Heart left ventricle (tissue), 16 donors: ENCODE data around the gene CTNNA1. TPM values are rescaled to one million over a fixed set of nuclear protein-coding genes. Genes with fewer than 3 reads are reported as not detected.

ENCODE experiments used
- ATAC-seq, 4 donors: fragments of 200-7000 bp; cut with Tn5 transposase; one replicate each; pipeline ENCODE4 v1.9.1; 2020 to 2022; ENCODE audit warnings: moderate library complexity in 4 of 4, mild to moderate bottlenecking in 3 of 4, moderate number of reproducible peaks in 1 of 4
- DNase-seq, 5 donors: peaks; one replicate each; pipeline ENCODE4 v3.0.0-alpha.2; 2020
- H3K27ac ChIP-seq, 12 donors: fragments of 200-600 bp; sonication (generic) in 4 of 12; one replicate each; pipeline versions ENCODE4 v1.5.0 to v1.8.0; 2016 to 2022; ENCODE audit warnings: mild to moderate bottlenecking in 2 of 12
- H3K27me3 ChIP-seq, 9 donors: fragments of 200-600 bp; sonication (generic) in 2 of 9; one replicate each; pipeline versions ENCODE4 v1.5.1 to v1.8.0; 2016 to 2022; ENCODE audit warnings: mild to moderate bottlenecking in 3 of 9
- H3K36me3 ChIP-seq, 9 donors: fragments of 200-600 bp; sonication (generic) in 2 of 9; one replicate each; pipeline versions ENCODE4 v1.5.0 to v1.8.0; 2018 to 2022; ENCODE audit warnings: mild to moderate bottlenecking in 2 of 9
- H3K4me1 ChIP-seq, 12 donors: fragments of 200-600 bp; sonication (generic) in 4 of 12; one replicate each; pipeline versions ENCODE4 v1.5.0 to v1.8.0; 2016 to 2022; ENCODE audit warnings: mild to moderate bottlenecking in 3 of 12
- H3K4me3 ChIP-seq, 12 donors: fragments of 200-600 bp; sonication (generic) in 4 of 12; one replicate each; pipeline versions ENCODE4 v1.5.0 to v1.8.0; 2017 to 2022; ENCODE audit warnings: mild to moderate bottlenecking in 9 of 12, moderate library complexity in 4 of 12
- H3K9me3 ChIP-seq, 12 donors: fragments of 200-600 bp; sonication (generic) in 4 of 12; one replicate each; pipeline versions ENCODE4 v1.5.0 to v1.8.0; 2016 to 2022; ENCODE audit warnings: mild to moderate bottlenecking in 1 of 12
- POLR2A ChIP-seq, 2 donors: fragments of 450-650 bp; IDR thresholded peaks; one replicate each; pipeline ENCODE4 v1.6.1; 2017; ENCODE audit warnings: antibody characterized with exemption in 2 of 2, mild to moderate bottlenecking in 2 of 2, moderate library complexity in 2 of 2
- WGBS, 4 donors: extraction: QIAGEN DNeasy Blood & Tissue Kit in 2 of 4; methylation state at CpG; one replicate each; pipeline versions ENCODE4 v1.1.5 to v1.1.7; 2013 to 2018; 5-methylcytosine and 5-hydroxymethylcytosine counted together
- intact Hi-C, 10 donors: fragments of 100-400 bp; cut with DNase I; formaldehyde crosslinking; loops; one replicate each; pipeline versions ENCODE4 v1.11.1 to v1.14.2; 2022
- polyA plus RNA-seq, 2 donors: library from polyadenylated mRNA; stranded (reverse); fragments of 200-250 nt; gene quantifications; one replicate each; pipeline ENCODE4 v1.2.3, GENCODE V29; 2013
- total RNA-seq, 9 donors: library from RNA; depleted of rRNA in 2 of 9; stranded (reverse); fragments of >200 nt in 2 of 9; fragmentation: NEBNext Ultra II Directional in 3 of 9; extraction: Animal tissue kit (Norgen Biotek cat#: 25700) in 3 of 9; gene quantifications; one replicate each; pipeline versions ENCODE4 v1.1.0 to v1.2.4, GENCODE V29; 2016 to 2023
- TF ChIP-seq, protein P1 (sequence below), 12 donors: fragments of 200-600 bp; sonication (generic) in 4 of 12; IDR thresholded peaks; one replicate each; pipeline versions ENCODE4 v1.5.0 to v1.8.0; 2018 to 2022; ENCODE audit warnings: antibody characterized with exemption in 12 of 12, mild to moderate bottlenecking in 5 of 12
- donor health status: ischemic (EF 13 %, LVEDD 7.1; RV severe dilation, severe dysfunction).
- donor health status: healthy with polysubstance abuse.
- donor health status: DM: no; HTN: yes; CAD: no.
- donor health status: DM: no; HTN: no; CAD: no.
- donor health status: ischemic (EF 25% LVEDD 6.9; RV normal size, moderate dysfunction).
- donor health status: ischemic (EF 25% LVEDD 5.7; RV mildly dilated, moderate dysfunction).
- donor health status: healthy.
- donor health status: DM: yes; HTN: yes; CAD: no.
- donor health status: ischemic (EF 35%, LVEDD 5.7; RV mildly dilated, moderate dysfunction).
- donor health status: nonischemic (EF 11% LVEDD 7.7; RV severe dilation, severe dysfunction).
- donor health status: DM: yes; HTN: yes; CAD: no.
- donor health status: PGD.
- donor health status: ischemic (EF 29% LVEDD 5.4; RV normal size, mild dysfunction).
- donor health status: nonischemic (EF 23%, LVEDD 6.1; RV moderate dilation, normal function).

Gene CTNNA1
- total and polyA plus RNA-seq, 11 donors, result 140 to 460 (median 399) TPM

DNA sequence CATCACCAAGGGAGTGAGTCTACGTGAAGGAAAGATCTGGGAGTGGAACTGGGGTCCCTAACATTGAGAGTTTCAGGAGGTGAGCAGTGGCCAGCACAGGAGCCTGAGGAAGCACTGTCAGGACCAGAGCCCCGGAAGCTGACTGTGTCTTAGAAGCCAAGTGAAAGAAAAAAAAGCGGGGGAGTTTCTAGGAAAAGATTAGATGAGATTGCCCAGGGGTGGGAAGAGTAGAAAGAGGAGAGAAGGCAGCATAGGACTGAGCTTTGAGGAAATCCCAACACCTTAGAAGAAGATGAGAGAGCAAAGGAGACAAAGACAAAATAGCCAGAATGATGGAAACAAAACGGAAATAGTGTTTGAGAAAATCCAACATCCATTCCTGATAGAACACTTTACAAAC, 158.9 kb downstream of the CTNNA1 start:
- Histone ChIP-seq H3K9me3 (no peaks in the 10 kb centered on the region), H3K27me3 (no peaks in the 10 kb centered on the region), H3K4me3 (no peak overlapping the region), H3K4me1 (peaks cover 0 to 43% (median 14%) of the 10 kb centered on the region in 12 donors), H3K27ac (peak overlapping the region in 1 of 12 donors; percentile 24), H3K36me3 (peaks cover 0 to 52% (median 24%) of the 10 kb centered on the region in 9 donors)
- no peak for TF ChIP-seq POLR2A (IDR thresholded peaks at IDR 0.05)
- TF ChIP-seq, protein P1, sequence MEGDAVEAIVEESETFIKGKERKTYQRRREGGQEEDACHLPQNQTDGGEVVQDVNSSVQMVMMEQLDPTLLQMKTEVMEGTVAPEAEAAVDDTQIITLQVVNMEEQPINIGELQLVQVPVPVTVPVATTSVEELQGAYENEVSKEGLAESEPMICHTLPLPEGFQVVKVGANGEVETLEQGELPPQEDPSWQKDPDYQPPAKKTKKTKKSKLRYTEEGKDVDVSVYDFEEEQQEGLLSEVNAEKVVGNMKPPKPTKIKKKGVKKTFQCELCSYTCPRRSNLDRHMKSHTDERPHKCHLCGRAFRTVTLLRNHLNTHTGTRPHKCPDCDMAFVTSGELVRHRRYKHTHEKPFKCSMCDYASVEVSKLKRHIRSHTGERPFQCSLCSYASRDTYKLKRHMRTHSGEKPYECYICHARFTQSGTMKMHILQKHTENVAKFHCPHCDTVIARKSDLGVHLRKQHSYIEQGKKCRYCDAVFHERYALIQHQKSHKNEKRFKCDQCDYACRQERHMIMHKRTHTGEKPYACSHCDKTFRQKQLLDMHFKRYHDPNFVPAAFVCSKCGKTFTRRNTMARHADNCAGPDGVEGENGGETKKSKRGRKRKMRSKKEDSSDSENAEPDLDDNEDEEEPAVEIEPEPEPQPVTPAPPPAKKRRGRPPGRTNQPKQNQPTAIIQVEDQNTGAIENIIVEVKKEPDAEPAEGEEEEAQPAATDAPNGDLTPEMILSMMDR (IDR thresholded peaks at IDR 0.05), result no peak
- intact Hi-C loops, result no loop called here
- WGBS, 4 donors, result 60 to 71% (median 67%) methylated on average over 4 of the region's 4 CpGs
- ATAC-seq (peak in 2 of 4 donors; percentile 13 to 27), DNase-seq (no peak)

DNA sequence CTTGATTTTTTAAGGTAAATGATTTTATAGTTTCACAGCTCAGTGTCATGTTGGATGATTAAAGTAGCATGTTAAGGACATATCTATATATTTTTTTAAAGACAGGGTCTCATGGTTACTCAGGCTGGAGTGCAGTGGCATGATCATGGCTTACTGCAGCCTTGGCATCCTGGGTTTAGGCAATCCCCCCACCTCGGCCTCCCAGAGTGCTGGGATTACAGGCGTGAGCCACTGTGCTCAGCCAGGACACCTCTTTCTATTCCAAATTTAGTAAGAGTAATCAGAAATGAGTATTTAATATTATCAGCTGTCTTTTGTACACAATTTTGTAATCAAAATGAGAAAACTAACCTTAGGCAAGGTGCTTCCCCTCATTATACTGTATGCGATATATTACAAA, 160.5 kb downstream of the CTNNA1 start:
- TF ChIP-seq, protein P1 (IDR thresholded peaks at IDR 0.05), result no peak
- no peak for TF ChIP-seq POLR2A (IDR thresholded peaks at IDR 0.05)
- no peak for DNase-seq
- peak in 1 of 4 donors; percentile 44 for ATAC-seq
- Histone ChIP-seq H3K4me1 (peaks cover 0 to 33% (median 14%) of the 10 kb centered on the region in 12 donors), H3K36me3 (peaks cover 0 to 57% (median 21%) of the 10 kb centered on the region in 9 donors), H3K9me3 (no peaks in the 10 kb centered on the region), H3K4me3 (no peak overlapping the region), H3K27ac (peak overlapping the region in 11 of 12 donors; percentile 28 to 73 (median 62)), H3K27me3 (no peaks in the 10 kb centered on the region)
- 66 to 80% (median 72%) methylated on average over 3 of the region's 3 CpGs for WGBS, 4 donors
- intact Hi-C loops, result no loop called here

GRCh38 chr5:138914338-138914737, 161.1 kb downstream of the CTNNA1 start:
- Histone ChIP-seq H3K4me3 (no peak overlapping the region), H3K4me1 (peaks cover 0 to 35% (median 14%) of the 10 kb centered on the region in 12 donors), H3K27me3 (no peaks in the 10 kb centered on the region), H3K9me3 (no peaks in the 10 kb centered on the region), H3K36me3 (peaks cover 0 to 55% (median 24%) of the 10 kb centered on the region in 9 donors), H3K27ac (peak overlapping the region in 11 of 12 donors; percentile 28 to 73 (median 62))
- WGBS, 4 donors, result 55 to 73% (median 64%) methylated on average over 3 of the region's 3 CpGs
- TF ChIP-seq POLR2A (IDR thresholded peaks at IDR 0.05), result no peak
- TF ChIP-seq, protein P1 (IDR thresholded peaks at IDR 0.05), result no peak
- intact Hi-C loops, result no loop called here
- ATAC-seq (peak; percentile 73 to 80 (median 79)), DNase-seq (no peak)

DNA sequence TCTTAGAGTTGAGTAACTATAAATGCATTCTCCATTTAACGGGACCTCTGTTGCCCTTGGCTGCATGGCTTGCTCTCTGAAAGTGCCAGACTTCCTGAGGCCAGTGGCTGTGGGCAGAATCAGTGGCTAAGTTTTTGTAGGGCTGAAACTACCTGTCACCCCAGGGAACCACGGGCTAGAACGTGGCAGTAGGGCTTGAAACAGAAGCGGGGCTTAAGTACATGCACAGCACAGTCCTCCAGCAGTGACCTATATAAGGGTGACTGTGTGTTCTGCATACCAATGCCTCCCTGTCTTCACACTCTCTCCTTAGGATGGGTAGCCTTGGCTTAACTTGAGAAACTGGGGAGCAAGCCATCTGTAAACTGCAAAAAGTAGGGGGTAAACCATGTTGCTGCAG, 165.5 kb downstream of the CTNNA1 start:
- no peak overlapping the region for H3K4me3 ChIP-seq
- no peaks in the 10 kb centered on the region for H3K9me3 ChIP-seq
- TF ChIP-seq, protein P1 (IDR thresholded peaks at IDR 0.05), result no peak
- no peak for TF ChIP-seq POLR2A (IDR thresholded peaks at IDR 0.05)
- no peaks in the 10 kb centered on the region for H3K27me3 ChIP-seq
- intact Hi-C loops, result loop anchor here in 1 of 10 donors (5.0 kb wide), 1 partner anchor 91 kb away; no protein-coding TSS in a partner anchor
- ATAC-seq (peak in 1 of 4 donors; percentile 37), DNase-seq (no peak)
- WGBS, 4 donors, result 53 to 62% (median 57%) methylated on average over 4 of the region's 4 CpGs
- H3K36me3 ChIP-seq, result peaks cover 0 to 65% (median 41%) of the 10 kb centered on the region in 9 donors
- H3K27ac ChIP-seq, result no peak overlapping the region
- peaks cover 0 to 27% (median 5%) of the 10 kb centered on the region in 12 donors for H3K4me1 ChIP-seq
